C4-2B (cell line): ENCODE results near the gene LRRC37A2.
"Not testable (repeated sequence)": the region's sequence is repeated elsewhere in the genome, so short reads cannot be mapped to it uniquely, and the experiment has no call there.

Experiments
- CTCF ChIP-seq: fragments of 450-650 bp; conservative IDR thresholded peaks from 2 replicates; pipeline ENCODE4 v1.5.1; 2017; ENCODE audit warnings: mild to moderate bottlenecking
- ZFX ChIP-seq: fragments of 450-650 bp; IDR thresholded peaks from 2 replicates; pipeline ENCODE4 v1.6.1; 2017

- TF ChIP-seq CTCF, ZFX: not testable (repeated sequence)
These were observed 20.2 kb upstream of the LRRC37A2 start for GRCh38 chr17:46492021-46492420.
